ENCODE data around the gene CCDC85C. TPM values are rescaled to one million over a fixed set of nuclear protein-coding genes. Genes with fewer than 3 reads are reported as not detected.

Gene CCDC85C
- total and polyA plus RNA-seq, 4 donors, result 8.4 to 34.5 (median 25.0) TPM

DNA sequence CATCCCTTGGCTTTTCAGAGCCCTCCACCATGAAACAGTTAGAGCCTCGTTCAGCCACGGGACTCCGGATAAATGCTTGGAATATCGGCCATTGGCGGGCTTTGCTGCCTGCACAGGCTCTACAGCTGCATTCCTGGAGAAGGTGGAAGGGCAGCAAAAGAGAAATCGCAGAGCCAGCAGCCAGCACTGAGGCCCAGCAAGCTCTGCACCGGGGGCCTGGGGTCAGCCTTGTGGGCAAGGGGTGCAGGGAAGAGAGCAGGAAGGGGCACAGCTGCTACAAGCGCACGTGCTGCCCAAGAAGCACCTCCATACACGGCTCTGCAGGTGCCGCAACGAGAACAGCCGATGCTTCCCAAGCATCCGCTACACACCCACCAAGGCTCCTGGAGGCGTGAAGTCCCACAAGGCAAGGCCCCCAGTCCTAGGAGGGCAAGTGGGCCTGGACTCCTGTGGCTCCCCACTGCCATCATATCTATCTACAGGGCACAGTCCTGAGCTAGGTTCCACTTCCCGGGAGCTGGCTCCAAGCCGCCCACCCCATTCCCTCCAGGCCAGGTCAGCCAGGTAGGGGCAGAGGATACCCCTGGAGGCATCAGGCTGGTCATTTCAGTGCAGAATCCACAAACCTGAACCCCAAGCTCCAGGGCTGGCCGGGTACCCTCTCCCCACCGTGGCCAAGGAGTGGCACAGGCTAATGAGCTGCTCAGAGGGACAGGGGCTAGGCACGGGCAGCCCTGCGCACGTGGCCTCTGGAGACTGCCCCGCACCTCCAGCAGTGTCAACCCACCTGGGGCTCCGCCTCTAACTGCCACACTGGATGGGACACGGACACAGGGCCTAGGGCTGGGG is 82.6 kb downstream of the CCDC85C start:
- Histone ChIP-seq H3K36me3 (ENCODE audit: control insufficient read depth, insufficient read depth, low read length) (peaks cover 44% of the 10 kb centered on the region), H3K4me1 (ENCODE audit: control insufficient read depth, insufficient read depth, low read length) (peaks cover 62% of the 10 kb centered on the region), H3K27ac (ENCODE audit: low read depth, low read length) (no peak overlapping the region), H3K4me3 (ENCODE audit: low read depth, low read length) (no peak overlapping the region), H3K9me3 (ENCODE audit: control insufficient read depth, insufficient read depth, low read length) (no peaks in the 10 kb centered on the region), H3K27me3 (ENCODE audit: control insufficient read depth, insufficient read depth, low read length) (no peaks in the 10 kb centered on the region)
- DNase-seq (ENCODE audit: low read depth in 4 of 6, low spot score in 6 of 6), result no peak
- WGBS (ENCODE audit: insufficient coverage), result 81% methylated on average over 24 of the region's 25 CpGs

DNA sequence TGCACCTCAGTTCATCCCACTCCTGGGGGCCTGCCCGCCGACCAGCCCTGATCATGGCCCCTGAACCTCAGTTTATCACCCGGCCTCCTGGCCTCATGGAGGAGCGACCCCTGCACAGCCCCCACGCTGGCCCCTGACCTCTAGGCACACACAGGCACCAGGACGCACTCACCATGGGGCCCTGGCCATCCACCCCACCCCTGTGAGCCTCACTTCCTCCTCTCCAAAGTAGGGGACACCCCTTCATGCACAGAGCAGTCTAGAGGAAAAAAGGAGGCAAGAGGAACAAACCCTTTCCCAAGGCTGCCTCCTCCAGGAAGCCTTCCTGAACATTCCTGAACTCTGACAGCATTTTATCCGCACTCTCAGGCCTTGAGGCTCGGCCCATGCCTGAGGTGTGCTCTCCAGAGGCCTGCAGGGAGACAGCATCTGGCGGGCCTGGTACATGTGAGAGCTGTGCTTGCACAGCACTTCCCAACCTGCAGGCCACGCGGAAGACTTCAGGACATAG is 83.4 kb downstream of the CCDC85C start:
- Histone ChIP-seq H3K4me1 (ENCODE audit: control insufficient read depth, insufficient read depth, low read length) (peaks cover 54% of the 10 kb centered on the region), H3K27ac (ENCODE audit: low read depth, low read length) (no peak overlapping the region), H3K4me3 (ENCODE audit: low read depth, low read length) (no peak overlapping the region), H3K9me3 (ENCODE audit: control insufficient read depth, insufficient read depth, low read length) (no peaks in the 10 kb centered on the region), H3K27me3 (ENCODE audit: control insufficient read depth, insufficient read depth, low read length) (no peaks in the 10 kb centered on the region), H3K36me3 (ENCODE audit: control insufficient read depth, insufficient read depth, low read length) (peaks cover 44% of the 10 kb centered on the region)
- WGBS (ENCODE audit: insufficient coverage), result 83% methylated on average over 9 of the region's 11 CpGs
- no peak for DNase-seq (ENCODE audit: low read depth in 4 of 6, low spot score in 6 of 6)

DNA sequence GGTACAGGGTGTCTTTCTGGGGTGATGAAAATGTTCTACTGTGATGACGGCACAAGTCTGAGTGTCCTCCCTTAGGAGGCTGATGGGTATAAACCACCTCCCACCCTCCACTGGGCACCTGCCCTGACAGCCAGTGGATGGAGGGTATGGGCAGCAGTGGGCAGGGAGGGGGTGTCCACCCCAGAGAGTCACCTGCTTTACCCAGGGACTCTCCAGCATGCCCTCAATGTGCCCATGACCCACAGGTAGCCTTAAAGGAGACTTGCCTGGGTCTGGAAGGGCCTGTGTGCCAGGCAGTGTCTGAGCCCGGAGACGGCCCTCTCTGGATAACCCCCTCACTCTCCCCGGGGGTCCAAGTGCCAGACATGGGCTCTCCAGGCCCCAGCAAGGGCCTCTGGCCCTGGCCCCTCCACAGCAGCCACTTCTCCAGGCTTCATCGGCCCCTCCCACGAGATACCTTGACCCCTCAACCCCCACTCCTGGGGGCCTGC is 84.0 kb downstream of the CCDC85C start:
- no peak overlapping the region for H3K4me3 ChIP-seq (ENCODE audit: low read depth, low read length)
- no peak overlapping the region for H3K27ac ChIP-seq (ENCODE audit: low read depth, low read length)
- no peaks in the 10 kb centered on the region for H3K9me3 ChIP-seq (ENCODE audit: control insufficient read depth, insufficient read depth, low read length)
- H3K4me1 ChIP-seq (ENCODE audit: control insufficient read depth, insufficient read depth, low read length), result peaks cover 48% of the 10 kb centered on the region
- DNase-seq (ENCODE audit: low read depth in 4 of 6, low spot score in 6 of 6), result no peak
- peaks cover 49% of the 10 kb centered on the region for H3K36me3 ChIP-seq (ENCODE audit: control insufficient read depth, insufficient read depth, low read length)
- H3K27me3 ChIP-seq (ENCODE audit: control insufficient read depth, insufficient read depth, low read length), result no peaks in the 10 kb centered on the region
- 88% methylated on average over 5 of the region's 6 CpGs for WGBS (ENCODE audit: insufficient coverage)

DNA sequence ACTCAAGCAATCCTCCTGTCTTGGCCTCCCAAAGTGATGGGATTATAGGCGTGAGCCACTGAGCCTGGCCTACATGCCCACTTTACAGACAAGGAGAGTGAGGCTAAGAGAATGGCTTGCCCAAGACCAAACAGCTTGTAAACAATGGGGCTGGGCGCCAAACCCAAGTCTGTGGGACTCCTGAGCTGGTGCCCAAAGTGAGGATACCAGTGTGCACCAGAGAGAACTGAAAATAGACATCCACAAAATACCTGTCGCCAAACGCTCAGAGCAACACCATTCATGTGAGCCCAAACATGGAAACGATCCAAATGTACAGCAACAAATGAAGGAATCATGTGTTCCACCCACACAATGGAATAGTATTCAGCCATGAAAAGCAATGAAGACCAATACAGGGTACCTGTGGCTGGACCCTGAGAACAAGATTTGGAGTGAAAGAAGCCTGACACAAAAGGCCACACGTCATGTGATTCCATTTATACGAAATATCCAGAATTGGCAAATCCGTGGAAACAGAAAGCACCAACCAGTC is 84.6 kb downstream of the CCDC85C start:
- H3K36me3 ChIP-seq (ENCODE audit: control insufficient read depth, insufficient read depth, low read length), result peaks cover 54% of the 10 kb centered on the region
- H3K4me1 ChIP-seq (ENCODE audit: control insufficient read depth, insufficient read depth, low read length), result peaks cover 42% of the 10 kb centered on the region
- DNase-seq (ENCODE audit: low read depth in 4 of 6, low spot score in 6 of 6), result no peak
- no peak overlapping the region for H3K27ac ChIP-seq (ENCODE audit: low read depth, low read length)
- H3K4me3 ChIP-seq (ENCODE audit: low read depth, low read length), result no peak overlapping the region
- 93% methylated on average over 8 of the region's 8 CpGs for WGBS (ENCODE audit: insufficient coverage)
- no peaks in the 10 kb centered on the region for H3K9me3 ChIP-seq (ENCODE audit: control insufficient read depth, insufficient read depth, low read length)
- H3K27me3 ChIP-seq (ENCODE audit: control insufficient read depth, insufficient read depth, low read length), result no peaks in the 10 kb centered on the region

DNA sequence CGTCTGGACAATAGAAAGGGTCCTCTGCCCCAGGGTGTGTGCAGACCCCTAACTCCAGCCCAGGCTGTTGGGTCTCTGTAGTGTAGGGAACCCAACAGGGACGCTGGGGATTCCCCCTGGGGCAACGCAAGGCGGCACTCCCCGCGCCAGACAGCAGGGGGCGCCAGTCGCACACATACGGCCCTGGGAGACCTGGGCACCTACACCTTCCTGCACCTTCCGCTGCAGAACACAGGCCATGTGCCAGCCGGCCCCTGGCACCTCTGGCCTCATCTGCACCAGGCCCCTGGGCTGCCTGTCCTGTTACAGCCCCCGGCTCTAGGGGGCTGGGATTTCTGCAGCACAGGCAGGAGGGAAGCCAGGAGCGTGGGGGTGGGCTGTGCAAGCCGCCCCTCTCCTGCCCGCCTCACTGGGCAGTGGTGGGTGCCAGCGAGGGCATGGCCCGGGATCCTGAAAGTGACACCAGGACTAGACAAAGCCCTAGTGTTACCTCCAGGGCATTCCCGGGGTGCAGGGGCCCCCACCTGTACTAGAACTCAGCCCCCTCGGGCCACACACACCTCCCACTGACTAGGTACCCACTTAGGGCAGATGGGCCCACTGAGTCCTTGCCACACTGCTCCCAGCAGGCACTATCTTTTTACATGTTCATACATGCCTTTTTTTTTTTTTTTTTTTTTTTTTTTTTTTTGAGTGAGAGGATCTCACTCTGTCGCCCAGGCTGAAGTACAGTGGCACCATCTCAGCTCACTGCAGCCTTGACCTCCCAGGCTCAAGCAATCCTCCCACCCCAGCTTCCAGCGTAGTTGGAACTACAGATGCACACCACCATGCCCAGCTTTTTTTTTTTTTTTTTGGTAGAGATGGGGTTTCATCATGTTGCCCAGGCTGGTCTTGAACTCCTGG is 85.3 kb downstream of the CCDC85C start:
- Histone ChIP-seq H3K4me1 (ENCODE audit: control insufficient read depth, insufficient read depth, low read length) (peaks cover 35% of the 10 kb centered on the region), H3K4me3 (ENCODE audit: low read depth, low read length) (no peak overlapping the region), H3K36me3 (ENCODE audit: control insufficient read depth, insufficient read depth, low read length) (peaks cover 62% of the 10 kb centered on the region), H3K27me3 (ENCODE audit: control insufficient read depth, insufficient read depth, low read length) (no peaks in the 10 kb centered on the region), H3K27ac (ENCODE audit: low read depth, low read length) (no peak overlapping the region), H3K9me3 (ENCODE audit: control insufficient read depth, insufficient read depth, low read length) (no peaks in the 10 kb centered on the region)
- DNase-seq (ENCODE audit: low read depth in 4 of 6, low spot score in 6 of 6), result peak in 2 of 6 donors; percentile 73 to 83
- WGBS (ENCODE audit: insufficient coverage), result 34% methylated on average over 19 of the region's 21 CpGs

DNA sequence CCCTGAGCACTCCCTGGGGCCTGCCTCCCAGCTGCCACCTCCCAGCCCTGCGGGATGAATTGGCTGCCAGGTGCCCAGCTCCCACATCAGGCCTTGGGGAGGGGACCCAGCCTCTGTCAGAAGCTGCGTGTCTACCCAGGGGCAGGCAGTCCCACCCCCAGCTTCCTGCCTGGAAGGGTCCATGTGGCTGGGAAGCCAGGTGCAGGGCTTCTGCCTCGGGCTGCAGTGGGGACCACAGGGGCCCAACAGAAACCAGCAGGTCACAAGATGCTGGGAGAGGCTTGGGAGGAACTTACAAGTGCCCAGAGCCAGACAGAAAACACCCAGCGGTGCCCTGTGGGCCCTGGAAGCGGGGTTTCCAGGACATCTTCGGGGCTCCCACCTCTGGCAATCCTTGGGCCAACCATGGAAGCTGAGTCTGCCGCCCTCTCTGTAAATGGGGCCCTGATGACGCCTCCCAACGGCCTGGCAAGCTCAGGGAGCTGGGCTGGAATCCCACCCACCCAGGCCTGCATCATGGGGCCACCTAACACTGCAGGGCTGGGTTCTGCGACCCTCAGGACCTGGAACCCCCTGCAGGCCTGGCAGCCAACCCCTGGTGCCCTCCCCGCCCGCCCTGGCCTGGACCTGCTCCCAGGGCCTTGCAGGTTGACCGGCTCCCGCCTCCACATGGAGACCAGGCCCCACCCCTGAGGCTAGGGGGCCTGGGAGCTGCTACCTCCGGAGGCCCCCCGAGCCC is 86.2 kb downstream of the CCDC85C start:
- peaks cover 70% of the 10 kb centered on the region for H3K36me3 ChIP-seq (ENCODE audit: control insufficient read depth, insufficient read depth, low read length)
- H3K27me3 ChIP-seq (ENCODE audit: control insufficient read depth, insufficient read depth, low read length), result no peaks in the 10 kb centered on the region
- H3K4me1 ChIP-seq (ENCODE audit: control insufficient read depth, insufficient read depth, low read length), result peaks cover 26% of the 10 kb centered on the region
- no peaks in the 10 kb centered on the region for H3K9me3 ChIP-seq (ENCODE audit: control insufficient read depth, insufficient read depth, low read length)
- DNase-seq (ENCODE audit: low read depth in 4 of 6, low spot score in 6 of 6), result no peak
- H3K4me3 ChIP-seq (ENCODE audit: low read depth, low read length), result no peak overlapping the region
- WGBS (ENCODE audit: insufficient coverage), result 65% methylated on average over 16 of the region's 16 CpGs
- H3K27ac ChIP-seq (ENCODE audit: low read depth, low read length), result no peak overlapping the region

DNA sequence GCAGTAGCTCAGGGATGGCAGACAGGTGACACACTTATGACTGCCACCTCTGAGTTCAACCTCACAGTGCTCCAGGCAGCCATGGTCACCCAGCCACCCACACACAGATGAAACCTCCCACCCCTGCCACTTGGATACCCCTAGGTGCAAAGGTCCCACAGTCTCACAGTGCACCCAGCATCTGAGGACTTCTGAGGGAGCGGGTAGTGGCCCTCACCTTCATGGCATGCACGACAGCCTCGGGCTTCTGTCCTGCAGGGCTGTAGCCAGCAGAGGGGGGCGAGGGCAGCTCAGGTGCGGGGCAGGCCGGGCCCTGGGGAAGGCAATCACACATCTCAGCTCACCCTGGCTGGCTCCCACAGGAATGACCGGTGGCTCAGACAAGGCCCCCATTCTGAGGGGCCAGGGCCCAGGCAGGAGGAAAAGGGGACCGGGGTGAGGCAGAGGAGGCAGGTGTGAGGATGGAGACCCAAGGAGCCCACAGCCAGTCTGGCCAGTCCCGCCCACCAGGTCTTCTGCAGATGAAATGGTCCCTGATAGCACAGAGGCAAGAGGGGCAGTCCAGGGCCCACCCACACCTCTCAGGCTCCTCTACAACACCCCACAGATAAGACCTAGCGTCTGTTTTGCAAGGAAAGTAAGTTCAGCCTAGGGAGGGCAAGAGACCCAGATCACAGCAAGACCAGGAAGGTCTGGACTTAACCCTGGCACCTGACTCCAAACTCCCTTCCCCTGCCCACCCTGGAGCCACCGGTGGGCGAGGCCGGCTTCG is 87.0 kb downstream of the CCDC85C start:
- WGBS (ENCODE audit: insufficient coverage), result 93% methylated on average over 14 of the region's 14 CpGs
- no peak overlapping the region for H3K27ac ChIP-seq (ENCODE audit: low read depth, low read length)
- no peak overlapping the region for H3K4me3 ChIP-seq (ENCODE audit: low read depth, low read length)
- no peaks in the 10 kb centered on the region for H3K27me3 ChIP-seq (ENCODE audit: control insufficient read depth, insufficient read depth, low read length)
- peaks cover 25% of the 10 kb centered on the region for H3K4me1 ChIP-seq (ENCODE audit: control insufficient read depth, insufficient read depth, low read length)
- no peak for DNase-seq (ENCODE audit: low read depth in 4 of 6, low spot score in 6 of 6)
- H3K36me3 ChIP-seq (ENCODE audit: control insufficient read depth, insufficient read depth, low read length), result peaks cover 74% of the 10 kb centered on the region
- no peaks in the 10 kb centered on the region for H3K9me3 ChIP-seq (ENCODE audit: control insufficient read depth, insufficient read depth, low read length)

DNA sequence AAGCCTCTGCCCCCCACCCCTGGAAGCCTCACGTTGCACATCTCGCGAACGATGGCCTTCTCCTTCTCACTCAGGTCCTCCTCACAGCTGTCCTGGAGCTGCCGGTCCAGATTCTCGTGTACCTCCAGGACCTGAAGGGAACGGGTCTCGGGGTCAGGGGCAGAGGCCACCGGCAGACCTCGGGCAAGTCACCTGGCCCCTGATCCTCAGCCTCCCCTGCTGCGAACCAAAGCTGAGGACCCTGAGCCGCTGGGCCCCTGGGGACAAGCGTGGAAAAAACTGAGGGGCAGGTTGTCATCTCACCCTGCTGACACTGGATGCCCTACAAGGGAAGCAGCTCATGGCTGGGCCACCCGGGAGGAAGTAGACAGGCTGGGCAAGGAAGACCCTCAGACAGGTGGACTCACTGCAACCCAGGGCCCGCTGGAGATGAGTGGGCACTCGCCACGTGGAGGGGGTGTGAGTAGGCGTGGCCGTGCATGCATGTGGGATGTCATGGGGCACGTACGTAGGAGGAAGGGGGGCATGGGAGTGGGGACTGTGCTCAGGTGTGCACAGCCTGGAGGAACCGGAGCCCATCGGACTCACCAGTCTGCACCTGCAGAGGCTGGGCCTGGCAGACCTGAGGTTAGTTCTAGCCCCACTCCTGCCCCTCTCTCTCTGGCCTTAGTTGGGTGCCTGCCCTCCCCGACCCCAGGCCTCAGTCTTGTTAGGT is 87.7 kb downstream of the CCDC85C start:
- Histone ChIP-seq H3K27me3 (ENCODE audit: control insufficient read depth, insufficient read depth, low read length) (no peaks in the 10 kb centered on the region), H3K36me3 (ENCODE audit: control insufficient read depth, insufficient read depth, low read length) (peaks cover 74% of the 10 kb centered on the region), H3K27ac (ENCODE audit: low read depth, low read length) (no peak overlapping the region), H3K4me3 (ENCODE audit: low read depth, low read length) (no peak overlapping the region), H3K4me1 (ENCODE audit: control insufficient read depth, insufficient read depth, low read length) (peaks cover 25% of the 10 kb centered on the region), H3K9me3 (ENCODE audit: control insufficient read depth, insufficient read depth, low read length) (no peaks in the 10 kb centered on the region)
- no peak for DNase-seq (ENCODE audit: low read depth in 4 of 6, low spot score in 6 of 6)
- 91% methylated on average over 24 of the region's 24 CpGs for WGBS (ENCODE audit: insufficient coverage)
